IPS-18c (cell line): ENCODE results near the gene TRNAU1AP.
"Not testable (repeated sequence)": the region's sequence is repeated elsewhere in the genome, so short reads cannot be mapped to it uniquely, and the experiment has no call there.

Source experiments
- H3K4me3 ChIP-seq: 2 replicates; pipeline ENCODE4 v1.7.0; 2013; ENCODE audit warnings: low read depth, mild to moderate bottlenecking, low read length, moderate library complexity; ENCODE audit not compliant: insufficient read depth
- H3K9me3 ChIP-seq: one replicate; pipeline ENCODE4 v1.6.1; 2013; ENCODE audit warnings: mild to moderate bottlenecking, low read length, moderate library complexity; ENCODE audit not compliant: control insufficient read depth, insufficient read depth

The TRNAU1AP gene

GRCh38 chr1:28518745-28519341, 34.0 kb upstream of the TRNAU1AP start:
- Histone ChIP-seq H3K4me3 (peak overlapping the region; percentile 84), H3K9me3 (no peaks in the 10 kb centered on the region)

GRCh38 chr1:28519946-28520725, 32.7 kb upstream of the TRNAU1AP start:
- Histone ChIP-seq H3K4me3 (no peak overlapping the region), H3K9me3 (no peaks in the 10 kb centered on the region)

- not testable (repeated sequence) for H3K4me3 ChIP-seq
Measured at GRCh38 chr1:28520796-28521195, 32.1 kb upstream of the TRNAU1AP start.

GRCh38 chr1:28521502-28522164, 31.3 kb upstream of the TRNAU1AP start:
- Histone ChIP-seq H3K9me3 (no peaks in the 10 kb centered on the region), H3K4me3 (no peak overlapping the region)

More at GRCh38 chr1:28520796-28521195, 32.1 kb upstream of the TRNAU1AP start:
- not testable (repeated sequence) for H3K9me3 ChIP-seq

GRCh38 chr1:28522537-28522936, 30.3 kb upstream of the TRNAU1AP start:
- not testable (repeated sequence) for H3K4me3 ChIP-seq, H3K9me3 ChIP-seq

GRCh38 chr1:28525002-28525642, 27.8 kb upstream of the TRNAU1AP start:
- H3K9me3 ChIP-seq: not testable (repeated sequence)

GRCh38 chr1:28526886-28527285, 26.0 kb upstream of the TRNAU1AP start:
- Histone ChIP-seq H3K9me3 (no peaks in the 10 kb centered on the region), H3K4me3 (no peak overlapping the region)

More at GRCh38 chr1:28525002-28525642, 27.8 kb upstream of the TRNAU1AP start:
- H3K4me3 ChIP-seq: not testable (repeated sequence)

GRCh38 chr1:28530456-28530855, 22.4 kb upstream of the TRNAU1AP start:
- H3K9me3 ChIP-seq: no peaks in the 10 kb centered on the region
- H3K4me3 ChIP-seq: no peak overlapping the region

GRCh38 chr1:28534671-28535070, 18.2 kb upstream of the TRNAU1AP start:
- Histone ChIP-seq H3K4me3 (no peak overlapping the region), H3K9me3 (no peaks in the 10 kb centered on the region)

GRCh38 chr1:28535180-28535579, 17.7 kb upstream of the TRNAU1AP start:
- H3K9me3 ChIP-seq: no peaks in the 10 kb centered on the region
- H3K4me3 ChIP-seq: no peak overlapping the region

- H3K9me3 ChIP-seq: no peaks in the 10 kb centered on the region
- no peak overlapping the region for H3K4me3 ChIP-seq
Measured at GRCh38 chr1:28537457-28538199, 15.3 kb upstream of the TRNAU1AP start.

GRCh38 chr1:28538286-28538685, 14.6 kb upstream of the TRNAU1AP start:
- Histone ChIP-seq H3K9me3 (no peaks in the 10 kb centered on the region), H3K4me3 (no peak overlapping the region)

GRCh38 chr1:28540651-28541050, 12.2 kb upstream of the TRNAU1AP start:
- H3K4me3 ChIP-seq: no peak overlapping the region

GRCh38 chr1:28541414-28542015, 11.4 kb upstream of the TRNAU1AP start:
- not testable (repeated sequence) for H3K9me3 ChIP-seq, H3K4me3 ChIP-seq

More at GRCh38 chr1:28540651-28541050, 12.2 kb upstream of the TRNAU1AP start:
- no peaks in the 10 kb centered on the region for H3K9me3 ChIP-seq

- Histone ChIP-seq H3K4me3 (no peak overlapping the region), H3K9me3 (no peaks in the 10 kb centered on the region)
Measured at GRCh38 chr1:28545246-28545628, 7.6 kb upstream of the TRNAU1AP start.

- Histone ChIP-seq H3K4me3 (no peak overlapping the region), H3K9me3 (peaks cover 3% of the 10 kb centered on the region)
Measured at GRCh38 chr1:28548318-28548717, 4.6 kb upstream of the TRNAU1AP start.

- H3K4me3 ChIP-seq: no peak overlapping the region
Measured at GRCh38 chr1:28551381-28551780, 1.5 kb upstream of the TRNAU1AP start.

More at GRCh38 chr1:28551381-28551780, 1.5 kb upstream of the TRNAU1AP start:
- peaks cover 3% of the 10 kb centered on the region for H3K9me3 ChIP-seq
